HG02610 (cell line): ENCODE measurements around the gene SLC22A14.
"Not testable (repeated sequence)": the region's sequence is repeated elsewhere in the genome, so short reads cannot be mapped to it uniquely, and the experiment has no call there.

Experiments
- ATAC-seq: cut with Tn5 transposase; IDR thresholded peaks from one replicate; pipeline ENCODE4 v1.9.1; 2021; ENCODE audit warnings: mild to moderate bottlenecking, moderate library complexity; ENCODE audit not compliant: unreplicated experiment

Gene SLC22A14

GRCh38 chr3:38312356-38312755 lies 30.3 kb downstream of the SLC22A14 start:
- ATAC-seq: no peak

- no peak for ATAC-seq
These were observed 31.2 kb downstream of the SLC22A14 start for GRCh38 chr3:38313263-38313662.

GRCh38 chr3:38313695-38314094 lies 31.6 kb downstream of the SLC22A14 start:
- ATAC-seq: no peak

- ATAC-seq: no peak
These were observed 32.1 kb downstream of the SLC22A14 start for GRCh38 chr3:38314112-38314763.

- ATAC-seq: no peak
These were observed 32.8 kb downstream of the SLC22A14 start for GRCh38 chr3:38314764-38315487.

- ATAC-seq: no peak
These were observed 33.6 kb downstream of the SLC22A14 start for GRCh38 chr3:38315488-38316230.

- no peak for ATAC-seq
These were observed 34.5 kb downstream of the SLC22A14 start for GRCh38 chr3:38316356-38317191.

GRCh38 chr3:38317192-38317759 lies 35.2 kb downstream of the SLC22A14 start:
- no peak for ATAC-seq

GRCh38 chr3:38318766-38319671 lies 36.9 kb downstream of the SLC22A14 start:
- no peak for ATAC-seq

GRCh38 chr3:38320638-38321037 lies 38.5 kb downstream of the SLC22A14 start:
- not testable (repeated sequence) for ATAC-seq

GRCh38 chr3:38323060-38323459 lies 41.0 kb downstream of the SLC22A14 start:
- ATAC-seq: no peak

- ATAC-seq: no peak
These were observed 43.2 kb downstream of the SLC22A14 start for GRCh38 chr3:38325256-38325655.

- no peak for ATAC-seq
These were observed 45.4 kb downstream of the SLC22A14 start for GRCh38 chr3:38327335-38328009.

- no peak for ATAC-seq
These were observed 49.3 kb downstream of the SLC22A14 start for GRCh38 chr3:38331257-38332022.

- no peak for ATAC-seq
These were observed 50.1 kb downstream of the SLC22A14 start for GRCh38 chr3:38332201-38332600.

- no peak for ATAC-seq
These were observed 52.3 kb downstream of the SLC22A14 start for GRCh38 chr3:38334142-38335055.

- ATAC-seq: no peak
These were observed 53.2 kb downstream of the SLC22A14 start for GRCh38 chr3:38335263-38335662.
